ENCODE measurements around the gene VARS1.

DNA sequence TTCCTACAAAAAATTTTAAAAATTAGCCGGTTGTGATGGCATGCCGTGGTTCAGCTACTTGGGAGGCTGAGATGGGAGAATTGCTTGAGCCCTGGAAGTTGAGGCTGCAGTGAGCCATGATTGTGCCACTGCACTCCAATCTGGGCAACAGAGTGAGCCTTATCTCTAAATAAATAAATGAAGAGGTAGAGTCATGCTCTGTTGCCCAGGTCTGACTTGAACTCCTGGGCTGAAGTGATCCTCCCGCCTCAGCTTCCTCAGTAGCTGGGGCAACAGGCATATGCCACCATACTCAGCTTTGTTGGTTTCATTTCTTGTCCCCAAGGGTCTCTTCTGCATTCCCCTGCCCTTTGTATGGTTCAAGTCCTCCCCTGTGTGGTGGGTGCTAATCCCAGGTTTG is 49.0 kb upstream of the VARS1 start:
- TF ChIP-seq REST (IDR thresholded peaks at IDR 0.05; ENCODE audit: unreplicated experiment) (no peak), ZNF114 (CRISPR knock-in tag; IDR thresholded peaks at IDR 0.05) (no peak)
- TF ChIP-seq, protein P1, sequence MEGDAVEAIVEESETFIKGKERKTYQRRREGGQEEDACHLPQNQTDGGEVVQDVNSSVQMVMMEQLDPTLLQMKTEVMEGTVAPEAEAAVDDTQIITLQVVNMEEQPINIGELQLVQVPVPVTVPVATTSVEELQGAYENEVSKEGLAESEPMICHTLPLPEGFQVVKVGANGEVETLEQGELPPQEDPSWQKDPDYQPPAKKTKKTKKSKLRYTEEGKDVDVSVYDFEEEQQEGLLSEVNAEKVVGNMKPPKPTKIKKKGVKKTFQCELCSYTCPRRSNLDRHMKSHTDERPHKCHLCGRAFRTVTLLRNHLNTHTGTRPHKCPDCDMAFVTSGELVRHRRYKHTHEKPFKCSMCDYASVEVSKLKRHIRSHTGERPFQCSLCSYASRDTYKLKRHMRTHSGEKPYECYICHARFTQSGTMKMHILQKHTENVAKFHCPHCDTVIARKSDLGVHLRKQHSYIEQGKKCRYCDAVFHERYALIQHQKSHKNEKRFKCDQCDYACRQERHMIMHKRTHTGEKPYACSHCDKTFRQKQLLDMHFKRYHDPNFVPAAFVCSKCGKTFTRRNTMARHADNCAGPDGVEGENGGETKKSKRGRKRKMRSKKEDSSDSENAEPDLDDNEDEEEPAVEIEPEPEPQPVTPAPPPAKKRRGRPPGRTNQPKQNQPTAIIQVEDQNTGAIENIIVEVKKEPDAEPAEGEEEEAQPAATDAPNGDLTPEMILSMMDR (conservative IDR thresholded peaks at IDR 0.05; ENCODE audit: low read depth in 2 of 2), result no peak

Measured in GM23338 (cell line).